Activated CD8-positive, alpha-beta T cell treated with anti-CD3 and anti-CD28 coated beads for 36 hours (primary cell): Measurements from ENCODE around the gene C11orf98. TPM values are rescaled to one million over a fixed set of nuclear protein-coding genes. Genes with fewer than 3 reads are reported as not detected.

Experiments used
- ATAC-seq: fragments of 200-7000 bp; cut with Tn5 transposase; one replicate; pipeline ENCODE4 v1.10.0; 2021; ENCODE audit warnings: mild to moderate bottlenecking, moderate library complexity
- CTCF ChIA-PET: fragments of 350-600 bp; sonication (Branson Sonifier 250); formaldehyde crosslinking; loops from one replicate; lab custom pipeline; 2021; ENCODE audit warnings: antibody characterized with exemption; lab: Charles Lee
- POLR2A ChIA-PET: fragments of 350-600 bp; sonication (Branson Sonifier 250); formaldehyde crosslinking; loops from one replicate; lab custom pipeline; 2021; ENCODE audit warnings: antibody characterized with exemption; lab: Charles Lee
- DNase-seq: peaks from one replicate; pipeline ENCODE4 v3.0.0-alpha.2; 2020
- H3K27ac Mint-ChIP-seq: one replicate; pipeline ENCODE4 v1.8.0; 2021; ENCODE audit warnings: mild to moderate bottlenecking, mixed read lengths
- H3K27me3 Mint-ChIP-seq: one replicate; pipeline ENCODE4 v1.8.0; 2021; ENCODE audit warnings: mixed read lengths
- H3K36me3 Mint-ChIP-seq: one replicate; pipeline ENCODE4 v1.8.0; 2021; ENCODE audit warnings: low read depth, mixed read lengths
- H3K4me1 Mint-ChIP-seq: one replicate; pipeline ENCODE4 v1.8.0; 2021; ENCODE audit warnings: low read depth, mixed read lengths
- H3K4me3 Mint-ChIP-seq: one replicate; pipeline ENCODE4 v1.8.0; 2021; ENCODE audit warnings: mild to moderate bottlenecking, moderate library complexity, mixed read lengths
- H3K9me3 Mint-ChIP-seq: one replicate; pipeline ENCODE4 v1.8.0; 2021; ENCODE audit warnings: mixed read lengths
- CTCF ChIP-seq: fragments of 200-600 bp; IDR thresholded peaks from one replicate; pipeline ENCODE4 v1.8.0; 2022; ENCODE audit warnings: antibody characterized with exemption, mild to moderate bottlenecking
- intact Hi-C: fragments of 100-400 bp; cut with micrococcal nuclease; formaldehyde crosslinking; loops from one replicate; pipeline ENCODE4 v1.10.0; 2022
- total RNA-seq, 2 experiments: library from RNA; stranded (reverse); gene quantifications; one replicate each; pipeline ENCODE4 v1.2.3, GENCODE V29; 2021

C11orf98 gene
- total RNA-seq, 2 experiments from 2014 or later: 108 TPM

DNA sequence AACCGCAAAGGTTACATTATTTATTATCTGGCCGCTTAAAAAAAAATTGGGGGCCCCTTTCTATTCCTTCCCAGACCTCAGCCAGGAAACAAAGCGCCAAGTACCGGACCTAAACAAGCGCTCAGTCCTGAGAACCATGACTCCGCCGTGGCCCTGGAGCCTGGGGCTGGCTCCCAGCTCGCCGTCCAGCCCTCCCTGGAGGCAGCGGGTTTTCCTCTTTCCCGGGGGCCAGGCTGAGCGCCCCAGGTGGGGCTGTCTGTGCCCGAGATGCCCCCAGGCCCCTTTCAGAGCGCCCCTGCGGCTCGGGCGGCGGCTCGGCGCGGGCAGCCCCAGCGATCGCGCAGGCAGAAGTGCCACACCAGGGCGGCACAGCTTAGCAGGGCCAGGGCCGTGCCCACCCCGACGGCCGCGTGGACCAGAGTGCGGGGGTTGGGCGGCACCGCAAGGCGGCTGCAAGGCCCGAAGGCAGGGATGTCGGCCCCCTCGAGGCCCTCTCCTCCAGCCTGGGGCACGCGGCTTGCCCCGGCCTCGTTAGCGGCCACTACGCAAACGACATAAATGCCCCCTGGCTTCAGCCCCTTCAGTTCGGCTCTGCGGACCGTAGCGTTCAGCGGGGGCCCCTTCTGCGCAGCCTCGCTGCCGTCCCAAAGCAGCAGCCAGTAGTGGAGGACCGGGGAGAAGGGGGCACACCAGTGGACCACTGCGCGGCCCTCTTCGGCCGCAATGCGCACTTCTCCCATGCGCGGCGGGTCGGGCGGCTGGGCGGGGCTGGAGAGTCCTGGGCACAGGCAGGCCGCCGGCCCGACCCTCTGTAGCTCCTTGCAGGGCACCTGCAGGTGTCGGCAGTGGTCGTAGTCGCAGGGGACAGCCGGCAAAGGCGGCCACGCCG lies 22.7 kb upstream of the C11orf98 start:
- intact Hi-C loops: no loop called here
- Mint-ChIP-seq H3K36me3 (peaks cover 18% of the 10 kb centered on the region), H3K27me3 (peaks cover 11% of the 10 kb centered on the region), H3K4me1 (no peaks in the 10 kb centered on the region), H3K27ac (no peak overlapping the region), H3K9me3 (no peaks in the 10 kb centered on the region), H3K4me3 (no peak overlapping the region)
- TF ChIP-seq CTCF: no peak
- ATAC-seq (no peak), DNase-seq (no peak)
- CTCF ChIA-PET: interaction anchor here (1.0 to 1.4 kb wide), 4 partner anchors 11 to 293 kb away, joined by 3 to 4 read pairs (median 4); partner anchors contain the start of gene UQCC3
- POLR2A ChIA-PET: interaction anchor here (0.5 to 1.8 kb wide), 5 partner anchors 12 to 129 kb away, joined by 3 to 8 read pairs (median 3); partner anchors contain the start of genes C11orf98, CSKMT and HNRNPUL2

DNA sequence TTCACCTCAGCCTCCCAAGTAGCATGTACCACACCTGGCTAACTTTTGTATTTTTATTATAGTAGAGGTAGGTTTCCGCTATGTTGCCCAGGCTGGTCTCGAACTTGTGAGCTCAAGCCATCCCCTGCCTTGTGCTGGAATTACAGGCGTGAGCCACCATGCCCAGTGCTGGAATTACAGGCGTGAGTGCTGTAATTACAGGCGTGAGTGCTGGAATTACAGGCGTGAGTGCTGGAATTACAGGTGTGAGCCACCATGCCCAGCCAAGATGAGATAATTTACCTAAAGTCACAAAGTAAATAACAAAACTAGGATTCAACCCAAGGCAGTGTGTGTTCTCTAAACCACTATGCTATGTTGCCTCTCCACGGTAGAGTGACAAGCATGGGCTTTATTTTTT lies 17.5 kb upstream of the C11orf98 start:
- H3K4me3 Mint-ChIP-seq: no peak overlapping the region
- no peaks in the 10 kb centered on the region for H3K9me3 Mint-ChIP-seq
- TF ChIP-seq CTCF: no peak
- no peak overlapping the region for H3K27ac Mint-ChIP-seq
- DNase-seq: no peak
- ChIA-PET POLR2A (interaction anchor here (2.7 to 21.7 kb wide), 2 partner anchors 26 to 37 kb away, joined by 13 to 263 read pairs; partner anchors contain the start of gene GANAB), CTCF (interaction anchor here (6.5 kb wide), 1 partner anchor 10 kb away, joined by 79 read pairs; the partner anchor contains the start of gene LRRN4CL)
- intact Hi-C loops: no loop called here
- H3K36me3 Mint-ChIP-seq: peaks cover 10% of the 10 kb centered on the region
- ATAC-seq: no peak
- H3K4me1 Mint-ChIP-seq: peaks cover 15% of the 10 kb centered on the region
- H3K27me3 Mint-ChIP-seq: peaks cover 5% of the 10 kb centered on the region

GRCh38 chr11:62680825-62681240 lies 15.8 kb upstream of the C11orf98 start:
- DNase-seq (peak; percentile 66), ATAC-seq (peak; percentile 89)
- POLR2A ChIA-PET: interaction anchor here (0.8 to 21.7 kb wide), 18 partner anchors 9 to 200 kb away, joined by 3 to 263 read pairs (median 5); partner anchors contain the start of genes C11orf98, CSKMT, GANAB and INTS5

DNA sequence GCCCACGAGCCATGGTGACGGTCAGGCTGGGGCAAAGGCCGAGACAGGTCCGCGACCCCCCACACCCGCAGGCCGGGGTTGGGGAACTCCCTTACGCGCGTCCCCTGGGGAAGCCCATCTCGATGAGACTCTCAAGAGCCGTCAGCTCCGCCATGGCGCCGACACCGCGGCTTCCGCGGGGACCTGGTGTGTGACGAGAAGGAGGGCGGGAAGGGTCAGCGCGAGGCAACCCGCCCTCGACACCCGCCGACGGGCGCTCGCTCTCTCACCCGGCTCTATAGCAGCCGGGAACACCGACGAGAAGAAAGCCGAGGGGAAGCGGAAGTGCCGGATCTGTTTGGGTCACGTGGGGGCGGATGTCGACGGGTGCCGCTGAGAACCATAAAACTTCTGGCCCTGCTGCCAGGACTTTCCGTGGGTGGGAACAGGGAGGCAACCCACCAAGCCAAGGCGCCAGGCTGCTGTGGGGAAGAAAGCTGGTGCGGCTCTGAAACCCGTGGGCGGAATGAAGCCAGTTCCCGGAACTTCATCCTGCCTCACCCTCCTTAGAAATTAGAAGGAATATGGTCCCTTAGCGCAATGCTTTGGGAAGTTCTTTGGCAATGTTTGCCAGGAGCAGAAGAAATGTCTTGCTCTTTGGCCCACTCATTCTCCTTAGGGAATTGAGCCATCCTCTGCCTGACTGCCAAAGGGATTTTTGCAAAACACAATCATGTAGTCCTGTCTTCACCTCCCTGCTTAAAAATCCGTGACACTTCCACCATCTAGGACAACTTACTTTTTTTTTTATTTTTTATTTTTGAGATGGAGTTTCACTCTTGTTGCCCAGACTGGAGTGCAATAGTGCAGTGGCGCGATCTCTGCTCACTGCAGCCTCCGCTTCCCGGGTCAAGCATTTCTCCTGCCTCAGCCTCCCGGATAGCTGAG lies 14.0 kb upstream of the C11orf98 start, which contains the start of gene UBXN1:
Gene UBXN1, minus strand, starts transcription at position 304 of the 927 bp plus-strand sequence. Its CDS starts 150 bp downstream, at position 154.
- TF ChIP-seq CTCF: no peak
- H3K27me3 Mint-ChIP-seq: no peaks in the 10 kb centered on the region
- H3K4me1 Mint-ChIP-seq: peaks cover 29% of the 10 kb centered on the region
- intact Hi-C loops: no loop called here
- ChIA-PET POLR2A (interaction anchor here (0.6 to 21.7 kb wide), 15 partner anchors 8 to 162 kb away, joined by 3 to 263 read pairs (median 4); partner anchors contain the start of genes C11orf98, CSKMT, GANAB and LBHD1), CTCF (interaction anchor here (0.6 to 6.5 kb wide), 9 partner anchors 13 to 254 kb away, joined by 3 to 79 read pairs (median 10); partner anchors contain the start of genes C11orf98, CSKMT, LRRN4CL and TUT1)
- peak within 1 kb of the TSS; percentile 86 for H3K4me3 Mint-ChIP-seq
- DNase-seq: peak; percentile 94
- peak; percentile 76 for ATAC-seq
- H3K36me3 Mint-ChIP-seq: peaks cover 30% of the 10 kb centered on the region
- H3K27ac Mint-ChIP-seq: peak within 1 kb of the TSS; percentile 93
- no peaks in the 10 kb centered on the region for H3K9me3 Mint-ChIP-seq

More at GRCh38 chr11:62680825-62681240, 15.8 kb upstream of the C11orf98 start:
- peak overlapping the region; percentile 75 for H3K27ac Mint-ChIP-seq
- peaks cover 26% of the 10 kb centered on the region for H3K4me1 Mint-ChIP-seq
- peak; percentile 60 for TF ChIP-seq CTCF
- H3K36me3 Mint-ChIP-seq: peaks cover 22% of the 10 kb centered on the region
- peak overlapping the region; percentile 16 for H3K4me3 Mint-ChIP-seq
- no peaks in the 10 kb centered on the region for H3K27me3 Mint-ChIP-seq
- CTCF ChIA-PET: interaction anchor here (0.7 to 6.5 kb wide), 28 partner anchors 9 to 286 kb away, joined by 3 to 79 read pairs (median 5); partner anchors contain the start of genes BSCL2, C11orf98, CSKMT and GANAB
- intact Hi-C loops: no loop called here
- no peaks in the 10 kb centered on the region for H3K9me3 Mint-ChIP-seq
